Stomach (tissue), 9 donors: ENCODE results near the gene PPP2R3B. TPM values are rescaled to one million over a fixed set of nuclear protein-coding genes. Genes with fewer than 3 reads are reported as not detected.

Experiments used
- DNase-seq, 2 donors: peaks; one replicate each; pipeline versions ENCODE4 v3.0.0 to v3.0.0-alpha.2; 2013 to 2019
- H3K27ac ChIP-seq, 5 donors: fragments of 200-600 bp in 4 of 5; sonication (generic) in 4 of 5; one replicate each; pipeline ENCODE4 v1.5.1; 2013 to 2019; ENCODE audit warnings: mild to moderate bottlenecking in 1 of 5, moderate library complexity in 1 of 5
- H3K27me3 ChIP-seq, 3 donors: fragments of 200-600 bp; sonication (generic); one replicate each; pipeline ENCODE4 v1.5.1; 2017 to 2019; ENCODE audit warnings: mixed run types in 1 of 3
- H3K36me3 ChIP-seq, 4 donors: fragments of 200-600 bp; sonication (generic); 1 replicate in 3 of 4; 2 replicates in 1 of 4; pipeline ENCODE4 v1.5.1; 2016 to 2019
- H3K4me1 ChIP-seq, 4 donors: fragments of 200-600 bp; sonication (generic); one replicate each; pipeline ENCODE4 v1.5.1; 2016 to 2019
- H3K4me3 ChIP-seq, 4 donors: fragments of 200-600 bp; sonication (generic) in 3 of 4; one replicate each; pipeline ENCODE4 v1.5.1; 2016 to 2019; ENCODE audit warnings: mild to moderate bottlenecking in 1 of 4
- H3K9me3 ChIP-seq, 4 donors: fragments of 200-600 bp; sonication (generic); one replicate each; pipeline ENCODE4 v1.5.1; 2016 to 2019
- CTCF ChIP-seq, 7 experiments: fragments of 450-650 bp in 4 of 7; fragments of 200-600 bp in 3 of 7; sonication (generic) in 3 of 7; IDR thresholded peaks; one replicate each; pipeline ENCODE4 v1.5.1; 2016 to 2019; ENCODE audit warnings: antibody characterized with exemption in 7 of 7, control low read depth in 2 of 7, mild to moderate bottlenecking in 1 of 7
- EP300 ChIP-seq: sonication (generic); formaldehyde crosslinking; IDR thresholded peaks from one replicate; pipeline ENCODE4 v1.6.1; 2017; ENCODE audit warnings: antibody characterized with exemption
- POLR2A ChIP-seq, 4 donors: fragments of 450-650 bp; IDR thresholded peaks; one replicate each; pipeline ENCODE4 v1.6.1; 2016; ENCODE audit warnings: antibody characterized with exemption in 4 of 4, control low read depth in 2 of 4, mild to moderate bottlenecking in 1 of 4, moderate library complexity in 1 of 4
- POLR2AphosphoS5 ChIP-seq, 3 donors: sonication (generic); formaldehyde crosslinking; IDR thresholded peaks; one replicate each; pipeline ENCODE4 v1.6.1; 2016; ENCODE audit warnings: antibody characterized with exemption in 3 of 3
- WGBS, 5 donors: extraction: QIAGEN DNeasy Blood & Tissue Kit in 3 of 5; methylation state at CpG; one replicate each; pipeline versions ENCODE4 v1.1.5 to v1.1.7; 2013 to 2018; 5-methylcytosine and 5-hydroxymethylcytosine counted together
- intact Hi-C: fragments of 100-400 bp; cut with DNase I; formaldehyde crosslinking; loops from one replicate; pipeline ENCODE4 v1.15.1; 2023; ENCODE audit warnings: low total_unique reads
- polyA plus RNA-seq, 3 donors: library from polyadenylated mRNA; stranded (reverse); fragments of 200-250 nt; gene quantifications; one replicate each; pipeline ENCODE4 v1.2.3, GENCODE V29; 2013
- total RNA-seq, 5 donors: library from RNA; depleted of rRNA; stranded (reverse); fragments of >200 nt; gene quantifications; one replicate each; pipeline versions ENCODE4 v1.1.0 to v1.2.3, GENCODE V29; 2014 to 2016
- donor health status: healthy with polysubstance abuse.
- donor health status: Bipolar disorder and iron deficiency.
- donor health status: healthy.

Gene PPP2R3B
- total and polyA plus RNA-seq, 8 donors: 5.3 to 31.7 (median 15.0) TPM

- 95 to 99% (median 98%) methylated on average over 39 to 54 of the region's 54 CpGs for WGBS, 5 donors
- Histone ChIP-seq H3K27ac (no peak overlapping the region), H3K27me3 (no peaks in the 10 kb centered on the region), H3K4me3 (no peak overlapping the region), H3K4me1 (no peaks in the 10 kb centered on the region), H3K9me3 (peaks cover 8 to 35% (median 26%) of the 10 kb centered on the region in 4 donors), H3K36me3 (peaks cover 3 to 44% (median 36%) of the 10 kb centered on the region in 4 donors)
- no peak for TF ChIP-seq EP300
- TF ChIP-seq POLR2A (IDR thresholded peaks at IDR 0.05): no peak
- no peak for TF ChIP-seq POLR2AphosphoS5 (IDR thresholded peaks at IDR 0.05)
- TF ChIP-seq CTCF (IDR thresholded peaks at IDR 0.05): no peak
- intact Hi-C loops: no loop called here
- DNase-seq: no peak
These were observed 25.2 kb downstream of the PPP2R3B start for GRCh38 chrX:361231-362145.

GRCh38 chrX:360496-361150, 26.1 kb downstream of the PPP2R3B start:
- no peak for DNase-seq
- Histone ChIP-seq H3K4me1 (no peaks in the 10 kb centered on the region), H3K4me3 (no peak overlapping the region), H3K27ac (no peak overlapping the region), H3K27me3 (no peaks in the 10 kb centered on the region), H3K9me3 (peaks cover 8 to 35% (median 26%) of the 10 kb centered on the region in 4 donors), H3K36me3 (peaks cover 3 to 44% (median 36%) of the 10 kb centered on the region in 4 donors)
- 89 to 99% (median 95%) methylated on average over 20 to 26 of the region's 26 CpGs for WGBS, 5 donors
- intact Hi-C loops: no loop called here
- TF ChIP-seq POLR2AphosphoS5 (IDR thresholded peaks at IDR 0.05) (no peak), CTCF (IDR thresholded peaks at IDR 0.05) (no peak), POLR2A (IDR thresholded peaks at IDR 0.05) (no peak)

GRCh38 chrX:358651-359143, 28.0 kb downstream of the PPP2R3B start:
- Histone ChIP-seq H3K4me1 (no peaks in the 10 kb centered on the region), H3K27me3 (no peaks in the 10 kb centered on the region), H3K27ac (no peak overlapping the region), H3K9me3 (peaks cover 8 to 35% (median 26%) of the 10 kb centered on the region in 4 donors), H3K4me3 (no peak overlapping the region), H3K36me3 (peaks cover 3 to 47% (median 39%) of the 10 kb centered on the region in 4 donors)
- 92 to 95% (median 93%) methylated on average over 26 to 49 of the region's 49 CpGs for WGBS, 5 donors
- intact Hi-C loops: no loop called here
- TF ChIP-seq EP300: no peak
- no peak for TF ChIP-seq POLR2AphosphoS5 (IDR thresholded peaks at IDR 0.05)
- no peak for TF ChIP-seq POLR2A (IDR thresholded peaks at IDR 0.05)
- no peak for TF ChIP-seq CTCF (IDR thresholded peaks at IDR 0.05)
- no peak for DNase-seq

GRCh38 chrX:357693-358471, 28.8 kb downstream of the PPP2R3B start:
- intact Hi-C loops: no loop called here
- TF ChIP-seq POLR2A (IDR thresholded peaks at IDR 0.05) (no peak), CTCF (IDR thresholded peaks at IDR 0.05) (no peak), POLR2AphosphoS5 (IDR thresholded peaks at IDR 0.05) (no peak), EP300 (no peak)

More at GRCh38 chrX:357693-358471, 28.8 kb downstream of the PPP2R3B start:
- Histone ChIP-seq H3K36me3 (peaks cover 3 to 47% (median 39%) of the 10 kb centered on the region in 4 donors), H3K4me1 (no peaks in the 10 kb centered on the region), H3K9me3 (peaks cover 8 to 35% (median 26%) of the 10 kb centered on the region in 4 donors), H3K4me3 (no peak overlapping the region), H3K27me3 (no peaks in the 10 kb centered on the region), H3K27ac (no peak overlapping the region)
- 87 to 93% (median 91%) methylated on average over 41 to 48 of the region's 48 CpGs for whole genome bisulfite sequencing, 5 donors
- no peak for DNase-seq
